GM15510 (cell line): Measurements from ENCODE around the gene LILRB4.

ENCODE experiments used
- POLR2A ChIP-seq: IDR thresholded peaks from 3 replicates; pipeline ENCODE4 v1.6.1; 2011; ENCODE audit warnings: borderline replicate concordance; ENCODE audit not compliant: insufficient read length; ENCODE audit errors: extremely low read depth

The LILRB4 gene

GRCh38 chr19:54653181-54653809, 9.5 kb upstream of the LILRB4 start:
- no peak for TF ChIP-seq POLR2A

DNA sequence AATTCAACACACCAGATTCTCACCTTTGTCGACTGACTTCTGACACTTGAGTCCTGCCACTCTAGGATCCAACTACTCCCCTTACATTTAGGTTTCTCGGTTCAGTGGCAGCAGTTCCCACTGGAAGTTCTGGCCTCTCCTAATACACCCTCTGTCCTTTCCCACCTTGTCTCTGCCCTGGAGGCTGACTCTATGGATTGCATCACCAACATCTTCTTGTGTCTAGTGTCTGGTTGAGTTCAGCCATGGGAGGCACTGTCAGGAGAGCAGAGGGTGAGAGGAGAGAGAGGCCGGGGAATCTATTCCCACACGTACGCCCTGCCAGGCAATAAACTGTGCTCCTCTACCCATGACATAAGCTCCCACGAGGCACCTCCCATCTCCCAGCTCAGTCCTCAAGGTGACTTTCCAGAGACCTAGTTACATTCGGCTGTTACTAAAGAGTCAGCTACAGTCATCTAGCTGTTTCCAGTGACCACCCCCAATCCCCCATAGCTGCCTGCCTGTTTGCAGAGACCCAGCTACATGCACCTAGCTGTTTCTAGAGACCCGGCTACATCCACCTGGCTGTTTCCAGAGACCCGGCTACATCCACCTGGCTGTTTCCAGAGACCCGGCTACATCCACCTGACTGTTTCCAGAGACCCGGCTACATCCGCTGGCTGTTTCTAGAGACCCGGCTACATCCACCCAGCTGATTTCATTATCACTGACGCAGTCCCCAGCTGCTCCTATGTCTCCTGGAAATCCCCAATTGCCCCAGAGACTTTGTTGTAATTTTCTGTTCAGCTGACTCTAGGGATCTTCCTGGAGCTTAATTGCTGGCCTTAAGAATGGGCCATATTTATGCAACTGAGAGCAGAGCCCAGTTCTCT, 8.1 kb upstream of the LILRB4 start:
- TF ChIP-seq POLR2A = no peak

DNA sequence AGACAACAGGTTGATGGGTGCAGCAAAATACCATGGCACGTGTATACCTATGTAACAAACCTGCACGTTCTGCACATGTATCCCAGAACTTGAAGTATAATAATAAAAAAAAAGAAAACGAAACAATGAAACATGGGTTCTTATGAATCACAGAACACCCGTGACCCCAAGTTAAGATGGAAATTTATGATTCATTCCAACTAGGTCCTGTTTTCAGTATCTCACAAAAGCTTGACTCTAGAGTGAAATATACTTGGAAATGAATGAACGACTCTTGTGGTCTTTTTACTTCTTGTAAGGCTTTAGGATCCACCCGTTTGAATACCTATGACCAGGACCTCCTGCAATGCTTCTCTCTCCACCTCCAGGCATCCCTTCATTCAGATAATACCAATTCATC, 3.5 kb upstream of the LILRB4 start:
- TF ChIP-seq POLR2A = no peak

GRCh38 chr19:54660306-54660705, 2.5 kb upstream of the LILRB4 start:
- no peak for TF ChIP-seq POLR2A

GRCh38 chr19:54660964-54661363, 1.8 kb upstream of the LILRB4 start:
- TF ChIP-seq POLR2A = no peak

DNA sequence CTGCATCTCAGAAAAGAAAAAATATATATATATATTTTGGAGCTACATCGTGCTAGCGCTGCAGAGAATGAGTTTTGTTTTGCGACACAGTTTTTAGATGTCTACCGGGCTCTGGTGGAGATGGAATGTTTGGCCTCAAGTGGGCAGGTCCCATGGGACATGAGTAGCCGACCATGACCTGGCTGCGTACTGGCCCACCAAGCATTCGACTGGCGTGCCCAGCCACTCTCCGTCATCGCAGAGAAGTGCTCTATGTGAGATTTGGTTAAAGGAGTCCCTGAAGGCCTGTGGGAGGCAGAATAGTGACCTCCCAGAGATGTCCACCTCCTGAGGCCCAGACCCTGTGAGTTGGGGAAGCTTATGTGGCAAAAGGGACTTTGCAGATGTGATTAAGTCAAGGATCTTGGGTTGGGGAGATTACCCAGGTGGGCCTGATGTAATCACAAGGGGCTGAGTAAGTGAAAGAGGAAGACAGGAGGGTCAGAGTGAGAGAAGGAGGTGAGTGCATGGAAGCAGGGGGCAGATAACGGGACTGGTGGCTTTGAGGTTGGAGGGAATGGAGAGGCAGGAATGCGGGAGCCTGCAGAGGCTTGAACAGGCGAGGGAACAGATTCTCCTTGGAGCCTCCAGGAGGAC, 821 bp upstream of the LILRB4 start:
- TF ChIP-seq POLR2A = no peak

DNA sequence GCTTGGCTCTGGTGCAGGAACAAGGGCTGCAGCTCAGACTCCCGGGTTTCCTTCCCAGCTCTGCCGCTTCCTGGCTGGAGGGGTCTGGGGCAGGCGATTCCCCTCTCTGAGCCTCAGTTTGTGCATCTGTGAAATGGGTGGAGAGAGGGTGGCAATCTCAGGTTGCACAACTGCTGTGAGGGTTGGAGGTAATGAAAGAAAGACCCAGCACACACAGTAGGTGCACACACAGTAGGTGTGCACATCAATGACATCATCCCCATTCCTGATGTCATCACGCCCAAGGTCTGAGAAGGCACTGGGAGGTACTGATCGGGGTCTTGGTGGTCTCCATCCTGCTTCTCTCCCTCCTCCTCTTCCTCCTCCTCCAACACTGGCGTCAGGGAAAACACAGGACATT, 2.7 kb downstream of the LILRB4 start:
- no peak for TF ChIP-seq POLR2A

DNA sequence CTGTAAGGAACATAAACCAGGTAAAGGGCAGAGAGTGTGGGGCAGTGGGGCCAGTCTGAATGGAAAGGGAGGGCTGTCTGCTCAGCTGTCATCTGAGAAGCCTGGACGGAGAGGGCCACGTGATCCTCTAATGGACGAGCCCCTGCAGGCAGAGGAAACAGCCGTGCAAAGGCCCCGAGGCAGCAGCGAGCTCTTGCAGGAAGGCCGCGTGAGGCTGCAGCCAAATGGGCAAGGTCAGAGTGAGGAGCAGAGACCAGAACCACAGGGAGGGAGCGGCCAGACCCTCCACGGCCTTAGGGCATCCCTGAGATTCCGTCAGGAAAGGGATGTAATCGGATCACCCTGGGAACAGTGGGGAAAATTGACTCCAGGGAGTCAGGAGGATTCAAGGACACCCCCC, 4.4 kb downstream of the LILRB4 start:
- TF ChIP-seq POLR2A = no peak

DNA sequence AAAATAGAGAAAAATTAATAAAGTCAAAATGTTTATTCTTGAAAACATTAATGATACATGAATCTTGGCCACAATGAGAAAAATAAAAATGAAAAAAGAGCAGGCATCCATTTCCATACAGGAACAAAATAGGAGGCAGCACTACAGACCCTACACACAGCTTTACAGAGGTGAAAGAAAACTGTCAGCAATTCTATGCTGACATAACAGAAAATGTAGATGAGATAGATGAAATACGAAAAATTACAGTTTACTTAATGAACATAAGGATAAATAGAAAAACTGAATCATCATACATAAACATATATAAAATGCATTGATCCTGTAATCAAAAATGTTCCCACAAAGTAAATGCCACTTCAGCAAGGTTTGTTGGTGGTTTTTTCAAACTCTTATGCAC, 5.6 kb downstream of the LILRB4 start:
- no peak for TF ChIP-seq POLR2A

- TF ChIP-seq POLR2A = no peak
Observed at GRCh38 chr19:54670576-54671357, 8.0 kb downstream of the LILRB4 start.

DNA sequence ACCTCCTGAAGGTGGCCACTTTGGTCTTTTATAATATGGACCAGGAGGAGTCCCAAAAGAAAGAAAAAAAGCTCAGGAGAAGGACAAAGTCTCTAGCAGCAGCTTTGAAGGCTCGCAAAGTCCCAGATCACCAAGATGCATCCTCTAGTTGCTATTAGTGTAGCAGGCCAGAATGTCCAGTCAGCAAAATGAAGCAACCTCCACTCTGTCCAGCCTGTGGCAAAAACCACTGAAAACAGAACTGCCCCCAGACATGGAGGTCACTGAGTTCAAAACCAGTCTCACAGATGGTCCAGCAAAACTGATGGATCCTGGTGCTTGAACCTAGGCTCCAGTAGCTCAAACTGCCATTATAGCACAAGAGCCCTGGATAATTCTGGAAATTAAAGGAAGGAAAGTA, 10.4 kb downstream of the LILRB4 start:
- TF ChIP-seq POLR2A = no peak

DNA sequence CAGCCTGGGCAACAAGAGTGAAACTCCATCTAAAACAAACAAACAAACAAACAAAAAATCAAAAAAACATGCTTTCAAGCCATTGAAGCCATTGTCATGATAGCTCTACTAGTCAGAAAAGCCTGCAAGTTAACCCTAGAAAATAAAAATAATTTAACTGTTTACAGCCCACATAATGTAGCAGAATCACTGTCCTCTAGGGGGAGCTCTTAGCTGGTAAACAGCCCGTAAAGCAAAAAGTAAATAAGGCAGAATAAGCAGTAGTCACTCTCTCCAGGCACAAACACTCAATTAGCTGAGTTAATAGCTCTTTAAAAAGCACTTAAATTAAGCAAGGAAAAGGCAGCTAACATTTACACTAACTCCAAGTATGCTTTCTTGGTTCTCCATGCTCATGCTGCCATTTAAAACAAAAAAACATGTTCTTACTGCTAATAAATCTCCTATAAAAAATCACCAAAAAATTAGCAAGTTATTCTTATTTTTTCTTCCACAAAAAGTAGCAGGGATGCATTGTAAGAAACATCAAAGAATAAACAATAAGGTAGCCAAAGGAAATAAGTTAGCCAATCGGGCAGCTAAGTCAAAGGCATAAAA, 11.3 kb downstream of the LILRB4 start:
- no peak for TF ChIP-seq POLR2A

- TF ChIP-seq POLR2A = no peak
Observed at GRCh38 chr19:54677217-54677616, 14.4 kb downstream of the LILRB4 start.

DNA sequence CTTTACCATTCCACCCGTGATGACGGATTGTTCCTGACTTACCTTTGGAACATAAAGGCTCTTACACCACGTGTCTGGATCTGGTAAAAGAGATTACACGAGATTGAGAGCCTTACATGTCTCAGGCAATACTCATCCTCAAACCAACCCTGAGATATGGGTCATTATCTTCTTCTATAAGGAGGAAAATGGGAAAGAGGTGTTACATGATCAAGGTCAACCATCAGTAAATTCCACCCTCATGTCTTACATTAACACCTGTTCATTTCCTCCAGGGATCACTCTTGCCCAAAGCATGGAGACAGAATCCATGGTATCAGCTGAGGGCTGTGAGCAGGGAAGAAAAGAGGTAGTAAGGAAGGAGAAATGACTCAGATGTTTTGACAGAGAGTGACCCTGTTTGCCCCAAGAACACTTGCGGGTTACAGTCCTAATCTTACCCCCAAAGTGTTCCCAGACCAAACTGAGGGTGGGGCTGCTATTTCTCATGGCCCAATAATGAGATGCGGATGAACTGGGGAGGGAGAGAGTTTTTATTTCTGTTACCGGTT, 19.6 kb downstream of the LILRB4 start:
- TF ChIP-seq POLR2A = no peak
